Transverse colon (tissue), 4 donors: ENCODE results near the gene STAT5B. TPM values are rescaled to one million over a fixed set of nuclear protein-coding genes. Genes with fewer than 3 reads are reported as not detected.
A peak's percentile ranks its signal among the peaks of the same experiment; 100 is the strongest.
"Not testable (repeated sequence)": the region's sequence is repeated elsewhere in the genome, so short reads cannot be mapped to it uniquely, and the experiment has no call there.

Source experiments
- DNase-seq: peaks from one replicate; pipeline ENCODE4 v3.0.0-alpha.2; 2019
- H3K27ac ChIP-seq, 4 donors: fragments of 200-600 bp; sonication (generic); 2 replicates each; pipeline ENCODE4 v1.5.1; 2016 to 2018; ENCODE audit warnings: inconsistent platforms in 4 of 4
- H3K27me3 ChIP-seq: fragments of 200-600 bp; sonication (generic); 2 replicates; pipeline ENCODE4 v1.5.1; 2017; ENCODE audit warnings: inconsistent platforms
- H3K36me3 ChIP-seq, 4 donors: fragments of 200-600 bp; sonication (generic); 2 replicates each; pipeline ENCODE4 v1.5.1; 2017 to 2019; ENCODE audit warnings: inconsistent platforms in 4 of 4
- H3K4me1 ChIP-seq, 4 donors: fragments of 200-600 bp; sonication (generic); 2 replicates each; pipeline ENCODE4 v1.5.1; 2017 to 2020; ENCODE audit warnings: inconsistent platforms in 4 of 4
- H3K4me3 ChIP-seq, 4 donors: fragments of 200-600 bp; sonication (generic); 1 replicate in 1 of 4; 2 replicates in 3 of 4; pipeline versions ENCODE4 v1.5.1 to v1.6.1; 2017 to 2019; ENCODE audit warnings: inconsistent platforms in 4 of 4
- H3K9me3 ChIP-seq, 2 donors: fragments of 200-600 bp; sonication (generic); 2 replicates each; pipeline ENCODE4 v1.5.1; 2017 to 2019; ENCODE audit warnings: inconsistent platforms in 2 of 2
- CTCF ChIP-seq, 5 experiments: fragments of 200-600 bp in 3 of 5; fragments of 450-650 bp in 2 of 5; sonication (generic) in 3 of 5; IDR thresholded peaks; 1 replicate in 2 of 5; 2 replicates in 3 of 5; pipeline ENCODE4 v1.5.1; 2016 to 2017; ENCODE audit warnings: antibody characterized with exemption in 5 of 5, inconsistent platforms in 3 of 5, mild to moderate bottlenecking in 2 of 5, moderate library complexity in 1 of 5
- EP300 ChIP-seq: sonication (generic); formaldehyde crosslinking; IDR thresholded peaks from one replicate; pipeline ENCODE4 v1.6.1; 2017; ENCODE audit warnings: antibody characterized with exemption, low read depth
- POLR2A ChIP-seq: fragments of 450-650 bp; IDR thresholded peaks from one replicate; pipeline ENCODE4 v1.6.1; 2016; ENCODE audit warnings: antibody characterized with exemption, mild to moderate bottlenecking, moderate library complexity
- POLR2AphosphoS5 ChIP-seq, 3 donors: sonication (generic); formaldehyde crosslinking; IDR thresholded peaks; one replicate each; pipeline ENCODE4 v1.6.1; 2016; ENCODE audit warnings: antibody characterized with exemption in 3 of 3
- WGBS, 2 donors: methylation state at CpG; one replicate each; pipeline ENCODE4 v1.1.5; 2018; ENCODE audit warnings: low coverage in 1 of 2; 5-methylcytosine and 5-hydroxymethylcytosine counted together
- in situ Hi-C, 4 donors: fragments of 200-750 bp; cut with MboI; loops; one replicate each; pipeline versions ENCODE4 v1.15.0 to v1.15.1; 2017; ENCODE audit warnings: low sequenced_read_pairs in 3 of 4, low pct_ligation_motif_present in 1 of 4, low pct_unique_long_range_greater_than_20kb in 1 of 4
- intact Hi-C: fragments of 100-400 bp; cut with DNase I; formaldehyde crosslinking; loops from one replicate; pipeline ENCODE4 v1.15.1; 2023; ENCODE audit warnings: low total_unique reads
- total RNA-seq, 4 donors: library from RNA; depleted of rRNA; stranded (reverse); fragments of >200 nt; gene quantifications; one replicate each; pipeline ENCODE4 v1.1.0, GENCODE V29; 2016

STAT5B gene
- total RNA-seq, 4 donors from 2014 or later, result 51.3 to 151 (median 79.1) TPM

- in situ Hi-C loops, result no loop called here
- intact Hi-C loops, result no loop called here
Observed at GRCh38 chr17:42188749-42189650, 87.2 kb downstream of the STAT5B start.

GRCh38 chr17:42187833-42188232 is 88.4 kb downstream of the STAT5B start:
- in situ Hi-C loops (no loop called here), intact Hi-C loops (no loop called here)

More at GRCh38 chr17:42188749-42189650, 87.2 kb downstream of the STAT5B start:
- Histone ChIP-seq H3K36me3 (no peaks in the 10 kb centered on the region), H3K9me3 (no peaks in the 10 kb centered on the region), H3K27ac (no peak overlapping the region), H3K27me3 (no peaks in the 10 kb centered on the region), H3K4me1 (peaks cover 22 to 25% (median 24%) of the 10 kb centered on the region in 4 donors), H3K4me3 (no peak overlapping the region)
- DNase-seq, result no peak
- WGBS, 2 donors, result 81 to 100% methylated on average over 2 to 19 of the region's 19 CpGs
- TF ChIP-seq POLR2A (no peak), CTCF (IDR thresholded peaks at IDR 0.05) (no peak), POLR2AphosphoS5 (IDR thresholded peaks at IDR 0.05) (no peak), EP300 (no peak)

GRCh38 chr17:42186191-42186590 is 90.0 kb downstream of the STAT5B start:
- H3K27ac ChIP-seq, in situ Hi-C loops, intact Hi-C loops, H3K36me3 ChIP-seq, H3K4me3 ChIP-seq, H3K9me3 ChIP-seq, DNase-seq: not testable (repeated sequence)
- peaks cover 12 to 25% (median 18%) of the 10 kb centered on the region in 4 donors for H3K4me1 ChIP-seq
- 81 to 87% methylated on average over 3 to 5 of the region's 5 CpGs for WGBS, 2 donors
- H3K27me3 ChIP-seq, result peaks cover 12% of the 10 kb centered on the region

More at GRCh38 chr17:42187833-42188232, 88.4 kb downstream of the STAT5B start:
- Histone ChIP-seq H3K9me3 (no peaks in the 10 kb centered on the region), H3K27ac (no peak overlapping the region), H3K36me3 (no peaks in the 10 kb centered on the region), H3K4me3 (no peak overlapping the region), H3K27me3 (no peaks in the 10 kb centered on the region), H3K4me1 (peaks cover 15 to 24% (median 17%) of the 10 kb centered on the region in 4 donors)
- WGBS, 2 donors, result 70 to 81% methylated on average over 2 of the region's 2 CpGs
- no peak for TF ChIP-seq POLR2AphosphoS5 (IDR thresholded peaks at IDR 0.05)
- TF ChIP-seq EP300, result no peak
- TF ChIP-seq CTCF (IDR thresholded peaks at IDR 0.05), result no peak
- no peak for TF ChIP-seq POLR2A
- no peak for DNase-seq

GRCh38 chr17:42185621-42185930 is 90.6 kb downstream of the STAT5B start:
- no peak for DNase-seq
- H3K27ac ChIP-seq, result no peak overlapping the region
- peaks cover 12 to 31% (median 24%) of the 10 kb centered on the region in 4 donors for H3K4me1 ChIP-seq
- no peak overlapping the region for H3K4me3 ChIP-seq
- H3K27me3 ChIP-seq, result peaks cover 18% of the 10 kb centered on the region
- intact Hi-C loops (no loop called here), in situ Hi-C loops (no loop called here)
- 82 to 84% methylated on average over 2 to 7 of the region's 7 CpGs for WGBS, 2 donors
- no peaks in the 10 kb centered on the region for H3K36me3 ChIP-seq
- TF ChIP-seq POLR2A, result no peak
- no peaks in the 10 kb centered on the region for H3K9me3 ChIP-seq

GRCh38 chr17:42184713-42185620 is 91.2 kb downstream of the STAT5B start, which contains the start of gene HCRT:
Gene HCRT (minus strand): TSS chr17:42185452. CDS start chr17:42185365, 87 bp downstream.
- peaks cover 12 to 36% (median 30%) of the 10 kb centered on the region in 4 donors for H3K4me1 ChIP-seq
- H3K36me3 ChIP-seq, result no peaks in the 10 kb centered on the region
- no peak for DNase-seq
- no peaks in the 10 kb centered on the region for H3K9me3 ChIP-seq
- H3K27me3 ChIP-seq, result peaks cover 24% of the 10 kb centered on the region
- in situ Hi-C loops (no loop called here), intact Hi-C loops (no loop called here)
- TF ChIP-seq CTCF (IDR thresholded peaks at IDR 0.05), result no peak
- no peak for TF ChIP-seq POLR2A
- no peak for TF ChIP-seq POLR2AphosphoS5 (IDR thresholded peaks at IDR 0.05)
- H3K4me3 ChIP-seq, result peak within 1 kb of the TSS; percentile 13 to 59 (median 41)
- H3K27ac ChIP-seq, result peak within 1 kb of the TSS; percentile 81 to 86 (median 84)
- 68% methylated on average over 11 of the region's 11 CpGs; no CpG with 5 or more reads in 1 of the 2 donors for WGBS, 2 donors
